CD14-positive monocyte (primary cell): Measurements from ENCODE around the gene CNTN5. TPM values are rescaled to one million over a fixed set of nuclear protein-coding genes. Genes with fewer than 3 reads are reported as not detected.

Experiments used
- DNase-seq, 3 donors: peaks; one replicate each; pipeline ENCODE4 v3.0.0-alpha.2; 2011 to 2022
- H2AFZ ChIP-seq: 2 replicates; pipeline ENCODE4 v1.6.0; 2012; ENCODE audit warnings: mild to moderate bottlenecking, low read depth, low read length, inconsistent platforms; ENCODE audit not compliant: insufficient read depth, poor library complexity, severe bottlenecking
- H3K27ac ChIP-seq, 2 donors: 1 replicate in 1 of 2; 2 replicates in 1 of 2; pipeline ENCODE4 v1.5.1; 2012 to 2013; ENCODE audit warnings: low read length in 2 of 2, control low read depth in 1 of 2, inconsistent platforms in 1 of 2, low read depth in 1 of 2, mild to moderate bottlenecking in 1 of 2
- H3K27me3 ChIP-seq, 2 donors: one replicate each; pipeline versions ENCODE4 v1.6.0 to v1.6.1; 2011 to 2013; ENCODE audit warnings: low read length in 2 of 2; ENCODE audit not compliant: control insufficient read depth in 2 of 2, insufficient read depth in 2 of 2
- H3K36me3 ChIP-seq, 2 donors: replicated peaks in 1 of 2; 1 replicate in 1 of 2; 2 replicates in 1 of 2; pipeline versions ENCODE4 v1.5.1 to v1.6.1; 2012 to 2013; ENCODE audit warnings: low read length in 2 of 2, control low read depth in 1 of 2, inconsistent platforms in 1 of 2, mild to moderate bottlenecking in 1 of 2; ENCODE audit not compliant: insufficient read depth in 2 of 2, control insufficient read depth in 1 of 2
- H3K4me1 ChIP-seq, 2 donors: 1 replicate in 1 of 2; 2 replicates in 1 of 2; pipeline versions ENCODE4 v1.5.1 to v1.6.1; 2012 to 2013; ENCODE audit warnings: low read length in 2 of 2, control low read depth in 1 of 2, inconsistent platforms in 1 of 2, mild to moderate bottlenecking in 1 of 2, moderate library complexity in 1 of 2; ENCODE audit not compliant: insufficient read depth in 2 of 2, control insufficient read depth in 1 of 2
- H3K4me2 ChIP-seq: replicated peaks from 2 replicates; pipeline ENCODE3; 2012; ENCODE audit warnings: low read length, moderate library complexity, mild to moderate bottlenecking; ENCODE audit not compliant: poor library complexity, severe bottlenecking; ENCODE audit errors: extremely low read depth
- H3K4me3 ChIP-seq, 3 experiments: fragments of 200-600 bp in 1 of 3; sonication (generic) in 1 of 3; replicated peaks in 1 of 3; 1 replicate in 2 of 3; 2 replicates in 1 of 3; pipeline ENCODE4 v1.5.1; 2011 to 2013; ENCODE audit warnings: low read length in 3 of 3, mild to moderate bottlenecking in 3 of 3, control low read depth in 2 of 3, low read depth in 2 of 3, inconsistent platforms in 1 of 3, moderate library complexity in 1 of 3
- H3K79me2 ChIP-seq: 2 replicates; pipeline ENCODE4 v1.6.0; 2012; ENCODE audit warnings: mild to moderate bottlenecking, control low read depth, inconsistent platforms, low read length, moderate library complexity; ENCODE audit not compliant: insufficient read depth
- H3K9ac ChIP-seq: 2 replicates; pipeline ENCODE4 v1.6.0; 2017; ENCODE audit warnings: low read length, mild to moderate bottlenecking; ENCODE audit not compliant: insufficient read depth, poor library complexity, severe bottlenecking
- H3K9me3 ChIP-seq, 2 donors: replicated peaks in 1 of 2; 1 replicate in 1 of 2; 2 replicates in 1 of 2; pipeline versions ENCODE4 v1.5.1 to v1.6.1; 2012 to 2013; ENCODE audit warnings: low read length in 2 of 2, control low read depth in 1 of 2; ENCODE audit not compliant: control insufficient read depth in 1 of 2, insufficient read depth in 1 of 2
- H4K20me1 ChIP-seq: 2 replicates; pipeline ENCODE4 v1.6.0; 2012; ENCODE audit warnings: mild to moderate bottlenecking, low read length, control low read depth, moderate library complexity; ENCODE audit not compliant: insufficient read depth
- H3K27ac Mint-ChIP-seq, 7 donors: one replicate each; pipeline ENCODE4 v1.8.0; 2020; ENCODE audit warnings: mild to moderate bottlenecking in 7 of 7, mixed read lengths in 7 of 7, moderate library complexity in 6 of 7, inconsistent platforms in 2 of 7
- H3K27me3 Mint-ChIP-seq, 3 donors: one replicate each; pipeline ENCODE4 v1.8.0; 2021 to 2022; ENCODE audit warnings: low read depth in 3 of 3, mild to moderate bottlenecking in 3 of 3, mixed read lengths in 3 of 3, moderate library complexity in 3 of 3, inconsistent platforms in 1 of 3
- H3K36me3 Mint-ChIP-seq, 2 donors: one replicate each; pipeline ENCODE4 v1.8.0; 2020; ENCODE audit warnings: mixed read lengths in 2 of 2, inconsistent platforms in 1 of 2, mild to moderate bottlenecking in 1 of 2
- H3K4me1 Mint-ChIP-seq: one replicate; pipeline ENCODE4 v1.8.0; 2020; ENCODE audit warnings: mild to moderate bottlenecking, mixed read lengths
- H3K4me3 Mint-ChIP-seq, 2 donors: one replicate each; pipeline ENCODE4 v1.8.0; 2020; ENCODE audit warnings: mild to moderate bottlenecking in 2 of 2, mixed read lengths in 2 of 2, moderate library complexity in 1 of 2
- H3K9me3 Mint-ChIP-seq, 7 donors: one replicate each; pipeline ENCODE4 v1.8.0; 2020 to 2022; ENCODE audit warnings: mixed read lengths in 7 of 7, mild to moderate bottlenecking in 6 of 7, moderate library complexity in 6 of 7, inconsistent platforms in 2 of 7
- CTCF ChIP-seq: fragments of 200-600 bp; IDR thresholded peaks from one replicate; pipeline ENCODE4 v1.8.0; 2022; ENCODE audit warnings: antibody characterized with exemption, mild to moderate bottlenecking
- WGBS: methylation state at CpG from one replicate; pipeline ENCODE4 v1.1.5; 2013; ENCODE audit warnings: missing lambda C conversion rate; ENCODE audit not compliant: insufficient coverage; 5-methylcytosine and 5-hydroxymethylcytosine counted together
- intact Hi-C, 2 donors: fragments of 100-400 bp; cut with micrococcal nuclease; formaldehyde crosslinking; loops; one replicate each; pipeline versions ENCODE4 v1.15.0 to v1.15.1; 2023
- polyA plus RNA-seq, 3 donors: library from polyadenylated mRNA; depleted of rRNA in 1 of 3; unstranded in 2 of 3; stranded (reverse) in 1 of 3; fragments of 300-500 nt in 2 of 3; fragments of >200 nt in 1 of 3; fragmentation: Illumina TruSeq in 2 of 3; gene quantifications; 1 replicate in 2 of 3; 2 replicates in 1 of 3; pipeline ENCODE4 v1.2.3, GENCODE V29; 2012 to 2021

Gene CNTN5
- polyA plus RNA-seq, 3 donors = not detected

GRCh38 chr11:100294748-100295147, 1274.0 kb downstream of the CNTN5 start:
- Mint-ChIP-seq H3K9me3 (peaks cover 0 to 2% (median 0%) of the 10 kb centered on the region in 7 donors), H3K4me1 (no peaks in the 10 kb centered on the region), H3K27ac (no peak overlapping the region), H3K27me3 (no peaks in the 10 kb centered on the region), H3K36me3 (no peaks in the 10 kb centered on the region), H3K4me3 (no peak overlapping the region)
- Histone ChIP-seq H3K4me1 (no peaks in the 10 kb centered on the region), H3K9ac (no peak overlapping the region), H3K27me3 (no peaks in the 10 kb centered on the region), H3K79me2 (no peaks in the 10 kb centered on the region), H4K20me1 (no peaks in the 10 kb centered on the region), H3K9me3 (no peaks in the 10 kb centered on the region), H3K4me2 (no peak overlapping the region), H3K36me3 (no peaks in the 10 kb centered on the region), H3K4me3 (no peak overlapping the region), H2AFZ (no peak overlapping the region), H3K27ac (no peak overlapping the region)
- DNase-seq = no peak
- WGBS = no CpG with 5 or more reads among the region's 6 CpGs
- TF ChIP-seq CTCF = no peak
- intact Hi-C loops = no loop called here

GRCh38 chr11:100296051-100296679, 1275.4 kb downstream of the CNTN5 start:
- H3K79me2 ChIP-seq = no peaks in the 10 kb centered on the region
- H3K9me3 ChIP-seq = no peaks in the 10 kb centered on the region
- H3K27me3 ChIP-seq = no peaks in the 10 kb centered on the region
- Mint-ChIP-seq H3K36me3 (no peaks in the 10 kb centered on the region), H3K4me3 (no peak overlapping the region), H3K4me1 (no peaks in the 10 kb centered on the region), H3K9me3 (peaks cover 0 to 2% (median 0%) of the 10 kb centered on the region in 7 donors), H3K27ac (no peak overlapping the region), H3K27me3 (no peaks in the 10 kb centered on the region)
- DNase-seq = no peak
- H3K4me2 ChIP-seq = no peak overlapping the region
- no peak overlapping the region for H3K27ac ChIP-seq
- intact Hi-C loops = no loop called here
- no peak overlapping the region for H2AFZ ChIP-seq
- no peak for TF ChIP-seq CTCF
- H3K4me3 ChIP-seq = no peak overlapping the region
- no peak overlapping the region for H3K9ac ChIP-seq
- H3K4me1 ChIP-seq = no peaks in the 10 kb centered on the region
- WGBS = no CpG with 5 or more reads among the region's 5 CpGs
- no peaks in the 10 kb centered on the region for H3K36me3 ChIP-seq
- no peaks in the 10 kb centered on the region for H4K20me1 ChIP-seq
